ENCODE measurements around the gene GAS5. TPM values are rescaled to one million over a fixed set of nuclear protein-coding genes. Genes with fewer than 3 reads are reported as not detected.

The GAS5 gene
- total RNA-seq, 1 experiment from 2014 or later, result 838 TPM

DNA sequence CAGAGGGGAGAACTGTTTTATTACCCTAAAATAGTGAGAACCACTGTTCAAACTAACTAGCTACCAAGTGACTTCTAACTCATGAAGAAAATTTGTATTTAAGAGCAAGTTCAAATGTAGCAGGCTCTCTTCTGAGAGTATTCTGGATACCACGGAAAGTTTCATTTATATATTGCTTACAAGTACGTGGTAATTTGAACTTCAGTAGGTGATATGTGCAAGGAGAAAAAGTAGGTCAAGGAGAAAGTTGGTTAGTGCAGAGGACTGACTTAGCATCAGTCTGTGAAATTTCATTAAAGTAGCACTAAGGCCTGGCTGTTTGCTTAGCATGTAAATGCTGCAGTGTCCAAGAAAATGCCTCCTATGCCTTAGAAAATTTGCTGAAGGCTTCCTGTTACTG lies 32.6 kb upstream of the GAS5 start:
- Histone ChIP-seq H3K79me2 (ENCODE audit: low read length) (no peaks in the 10 kb centered on the region), H3K4me1 (ENCODE audit: low read length) (peaks cover 19% of the 10 kb centered on the region), H3K9me3 (ENCODE audit: low read length) (no peaks in the 10 kb centered on the region), H3K4me3 (ENCODE audit: low read length) (no peak overlapping the region), H3K4me2 (ENCODE audit: low read depth, low read length, poor library complexity, severe bottlenecking) (no peak overlapping the region), H3K9me2 (replicated peaks; ENCODE audit: insufficient read depth, low read length) (no peaks in the 10 kb centered on the region), H3K9ac (ENCODE audit: low read length) (no peak overlapping the region), H3K27ac (ENCODE audit: low read length) (no peak overlapping the region), H3K27me3 (ENCODE audit: low read length) (no peaks in the 10 kb centered on the region), H4K20me1 (ENCODE audit: insufficient read depth, low read depth, low read length) (no peaks in the 10 kb centered on the region; the same call in 1 of the 2 replicates), H2AFZ (ENCODE audit: low read length) (no peak overlapping the region), H3K36me3 (ENCODE audit: insufficient read depth, low read length) (no peaks in the 10 kb centered on the region)
- DNase-seq, result no peak

DNA sequence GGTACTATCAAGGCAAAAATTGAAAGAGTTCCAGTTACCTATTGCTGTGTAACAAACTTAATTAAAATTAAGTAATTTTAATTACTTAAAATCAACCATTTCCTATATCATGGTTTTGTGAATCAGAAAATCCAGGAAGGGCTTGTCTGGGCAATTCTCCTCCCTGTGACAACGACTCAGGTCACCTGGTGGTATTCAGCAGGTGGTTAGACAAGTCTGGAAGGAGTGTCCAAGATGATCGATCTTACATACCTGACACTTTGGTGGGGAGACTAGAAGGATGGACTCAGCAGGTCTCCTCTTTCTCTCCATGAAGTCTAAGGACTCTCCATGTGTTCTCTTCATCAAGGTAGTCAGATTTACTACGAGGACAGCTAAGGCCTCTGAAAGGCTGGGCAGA lies 26.4 kb upstream of the GAS5 start:
- H3K4me3 ChIP-seq (ENCODE audit: low read length), result no peak overlapping the region
- H3K9me3 ChIP-seq (ENCODE audit: low read length), result no peaks in the 10 kb centered on the region
- H3K9me2 ChIP-seq (replicated peaks; ENCODE audit: insufficient read depth, low read length), result no peaks in the 10 kb centered on the region
- no peak overlapping the region for H3K4me2 ChIP-seq (ENCODE audit: low read depth, low read length, poor library complexity, severe bottlenecking)
- H3K36me3 ChIP-seq (ENCODE audit: insufficient read depth, low read length), result peaks cover 3% of the 10 kb centered on the region; the same call in 1 of the 2 replicates
- no peak overlapping the region for H3K27ac ChIP-seq (ENCODE audit: low read length)
- H3K4me1 ChIP-seq (ENCODE audit: low read length), result peaks cover 12% of the 10 kb centered on the region
- DNase-seq, result no peak
- H3K27me3 ChIP-seq (ENCODE audit: low read length), result no peaks in the 10 kb centered on the region
- H3K9ac ChIP-seq (ENCODE audit: low read length), result no peak overlapping the region
- no peaks in the 10 kb centered on the region for H4K20me1 ChIP-seq (ENCODE audit: insufficient read depth, low read depth, low read length)
- no peak overlapping the region for H2AFZ ChIP-seq (ENCODE audit: low read length)
- no peaks in the 10 kb centered on the region for H3K79me2 ChIP-seq (ENCODE audit: low read length)

- no peak overlapping the region for H2AFZ ChIP-seq (ENCODE audit: low read length)
- no peaks in the 10 kb centered on the region for H3K9me3 ChIP-seq (ENCODE audit: low read length)
- no peak overlapping the region for H3K9ac ChIP-seq (ENCODE audit: low read length)
- H3K79me2 ChIP-seq (ENCODE audit: low read length), result no peaks in the 10 kb centered on the region
- no peaks in the 10 kb centered on the region for H3K9me2 ChIP-seq (replicated peaks; ENCODE audit: insufficient read depth, low read length)
- no peaks in the 10 kb centered on the region; the same call in 1 of the 2 replicates for H4K20me1 ChIP-seq (ENCODE audit: insufficient read depth, low read depth, low read length)
- peaks cover 12% of the 10 kb centered on the region for H3K4me1 ChIP-seq (ENCODE audit: low read length)
- DNase-seq, result no peak
- peaks cover 3% of the 10 kb centered on the region; the same call in 1 of the 2 replicates for H3K36me3 ChIP-seq (ENCODE audit: insufficient read depth, low read length)
- no peaks in the 10 kb centered on the region for H3K27me3 ChIP-seq (ENCODE audit: low read length)
- H3K27ac ChIP-seq (ENCODE audit: low read length), result no peak overlapping the region
- no peak overlapping the region for H3K4me2 ChIP-seq (ENCODE audit: low read depth, low read length, poor library complexity, severe bottlenecking)
- H3K4me3 ChIP-seq (ENCODE audit: low read length), result no peak overlapping the region
Measured at GRCh38 chr1:173893611-173894010, 25.8 kb upstream of the GAS5 start.

- Histone ChIP-seq H4K20me1 (ENCODE audit: insufficient read depth, low read depth, low read length) (no peaks in the 10 kb centered on the region; the same call in 1 of the 2 replicates), H3K9me2 (replicated peaks; ENCODE audit: insufficient read depth, low read length) (no peaks in the 10 kb centered on the region), H3K27me3 (ENCODE audit: low read length) (no peaks in the 10 kb centered on the region), H3K4me2 (ENCODE audit: low read depth, low read length, poor library complexity, severe bottlenecking) (no peak overlapping the region), H3K36me3 (ENCODE audit: insufficient read depth, low read length) (peaks cover 12% of the 10 kb centered on the region; the same call in 1 of the 2 replicates), H3K4me1 (ENCODE audit: low read length) (no peaks in the 10 kb centered on the region), H3K79me2 (ENCODE audit: low read length) (peaks cover under 1% of the 10 kb centered on the region; the same call in 1 of the 2 replicates), H3K27ac (ENCODE audit: low read length) (no peak overlapping the region), H2AFZ (ENCODE audit: low read length) (no peak overlapping the region), H3K9me3 (ENCODE audit: low read length) (no peaks in the 10 kb centered on the region), H3K4me3 (ENCODE audit: low read length) (no peak overlapping the region), H3K9ac (ENCODE audit: low read length) (no peak overlapping the region)
- no peak for DNase-seq
Measured at GRCh38 chr1:173889885-173890284, 22.1 kb upstream of the GAS5 start.

- Histone ChIP-seq H3K4me1 (ENCODE audit: low read length) (no peaks in the 10 kb centered on the region), H3K9me3 (ENCODE audit: low read length) (no peaks in the 10 kb centered on the region), H3K79me2 (ENCODE audit: low read length) (peaks cover 3% of the 10 kb centered on the region; the same call in 1 of the 2 replicates), H3K27ac (ENCODE audit: low read length) (no peak overlapping the region), H3K36me3 (ENCODE audit: insufficient read depth, low read length) (peaks cover 12% of the 10 kb centered on the region; the same call in 1 of the 2 replicates), H3K9me2 (replicated peaks; ENCODE audit: insufficient read depth, low read length) (no peaks in the 10 kb centered on the region), H3K4me2 (ENCODE audit: low read depth, low read length, poor library complexity, severe bottlenecking) (no peak overlapping the region), H3K4me3 (ENCODE audit: low read length) (no peak overlapping the region), H2AFZ (ENCODE audit: low read length) (no peak overlapping the region), H3K9ac (ENCODE audit: low read length) (no peak overlapping the region), H4K20me1 (ENCODE audit: insufficient read depth, low read depth, low read length) (no peaks in the 10 kb centered on the region; the same call in 1 of the 2 replicates), H3K27me3 (ENCODE audit: low read length) (no peaks in the 10 kb centered on the region)
- DNase-seq, result no peak
Measured at GRCh38 chr1:173888749-173889148, 21.0 kb upstream of the GAS5 start.

- H3K4me2 ChIP-seq (ENCODE audit: low read depth, low read length, poor library complexity, severe bottlenecking), result no peak overlapping the region
- H3K36me3 ChIP-seq (ENCODE audit: insufficient read depth, low read length), result peaks cover 9% of the 10 kb centered on the region; the same call in 1 of the 2 replicates
- no peaks in the 10 kb centered on the region for H3K9me2 ChIP-seq (replicated peaks; ENCODE audit: insufficient read depth, low read length)
- H3K27ac ChIP-seq (ENCODE audit: low read length), result no peak overlapping the region
- H3K27me3 ChIP-seq (ENCODE audit: low read length), result no peaks in the 10 kb centered on the region
- no peak for DNase-seq
- H3K4me1 ChIP-seq (ENCODE audit: low read length), result no peaks in the 10 kb centered on the region
- no peak overlapping the region for H3K4me3 ChIP-seq (ENCODE audit: low read length)
- H2AFZ ChIP-seq (ENCODE audit: low read length), result no peak overlapping the region
- peaks cover 3% of the 10 kb centered on the region; the same call in 1 of the 2 replicates for H3K79me2 ChIP-seq (ENCODE audit: low read length)
- H3K9ac ChIP-seq (ENCODE audit: low read length), result no peak overlapping the region
- H4K20me1 ChIP-seq (ENCODE audit: insufficient read depth, low read depth, low read length), result no peaks in the 10 kb centered on the region; the same call in 1 of the 2 replicates
- H3K9me3 ChIP-seq (ENCODE audit: low read length), result no peaks in the 10 kb centered on the region
Measured at GRCh38 chr1:173887627-173888026, 19.8 kb upstream of the GAS5 start.

DNA sequence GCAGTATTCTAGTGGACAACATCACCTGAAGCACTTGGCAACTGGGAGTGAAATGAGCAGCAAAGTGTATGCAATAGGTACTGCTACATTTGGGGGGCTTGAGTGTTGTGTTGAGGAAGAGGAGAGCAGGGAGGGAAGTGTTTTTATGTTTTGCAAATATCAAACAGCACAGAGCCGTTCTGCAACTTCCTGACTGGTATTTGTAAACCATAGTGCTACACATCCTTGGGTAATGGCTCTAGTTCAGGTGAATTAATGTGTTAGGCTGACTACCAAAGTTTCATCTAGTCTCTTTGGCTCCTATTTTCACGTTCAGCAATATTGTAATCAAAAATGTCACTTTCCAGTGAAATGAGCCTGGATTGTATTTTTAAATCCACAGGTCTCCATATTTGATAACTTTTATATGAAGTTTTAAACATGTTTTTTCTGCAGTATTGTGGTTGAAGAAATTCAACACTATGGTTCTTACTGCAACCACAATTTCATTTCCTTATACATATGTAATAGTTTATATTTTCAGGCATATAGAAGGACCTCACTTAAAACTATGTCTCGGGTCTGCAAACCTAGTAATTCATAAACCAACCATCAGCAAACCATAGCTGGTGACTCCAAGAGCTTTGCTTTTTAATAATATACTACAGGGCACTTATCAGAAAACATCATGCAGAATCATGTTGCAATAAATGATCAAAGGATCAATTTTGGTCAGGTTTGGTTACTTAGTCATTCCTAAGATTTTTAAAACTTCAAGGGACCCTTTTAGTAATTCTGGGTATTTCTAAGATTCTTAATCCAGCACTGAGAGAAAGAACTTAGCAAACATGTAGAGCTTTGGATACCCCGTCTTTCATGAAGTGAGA lies 19.2 kb upstream of the GAS5 start:
- Histone ChIP-seq H2AFZ (ENCODE audit: low read length) (no peak overlapping the region), H3K4me3 (ENCODE audit: low read length) (no peak overlapping the region), H3K79me2 (ENCODE audit: low read length) (peaks cover 3% of the 10 kb centered on the region; the same call in 1 of the 2 replicates), H3K9me3 (ENCODE audit: low read length) (no peaks in the 10 kb centered on the region), H3K27me3 (ENCODE audit: low read length) (no peaks in the 10 kb centered on the region), H3K4me2 (ENCODE audit: low read depth, low read length, poor library complexity, severe bottlenecking) (no peak overlapping the region), H4K20me1 (ENCODE audit: insufficient read depth, low read depth, low read length) (no peaks in the 10 kb centered on the region; the same call in 1 of the 2 replicates), H3K9ac (ENCODE audit: low read length) (no peak overlapping the region), H3K36me3 (ENCODE audit: insufficient read depth, low read length) (peaks cover 9% of the 10 kb centered on the region; the same call in 1 of the 2 replicates), H3K9me2 (replicated peaks; ENCODE audit: insufficient read depth, low read length) (no peaks in the 10 kb centered on the region), H3K4me1 (ENCODE audit: low read length) (no peaks in the 10 kb centered on the region), H3K27ac (ENCODE audit: low read length) (no peak overlapping the region)
- DNase-seq, result no peak

DNA sequence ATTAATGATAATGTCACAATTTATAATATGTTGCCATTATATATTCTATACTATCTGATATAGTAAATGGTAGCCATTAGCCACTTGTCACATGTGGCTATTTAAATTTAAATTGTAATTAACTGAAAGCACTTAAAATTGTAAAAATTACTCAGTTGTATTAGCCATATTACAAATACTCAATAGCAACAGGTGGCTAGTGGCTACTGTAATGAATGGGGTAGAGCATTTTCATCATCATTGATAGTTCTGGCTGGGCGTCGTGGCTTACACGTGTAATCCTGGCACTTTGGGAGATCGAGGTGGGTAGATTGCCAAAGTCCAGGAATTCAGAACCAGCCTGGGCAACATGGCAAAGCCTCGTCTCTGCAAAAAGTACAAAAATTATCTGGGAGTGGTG lies 16.9 kb upstream of the GAS5 start:
- H3K9me3 ChIP-seq (ENCODE audit: low read length), result no peaks in the 10 kb centered on the region
- H3K79me2 ChIP-seq (ENCODE audit: low read length), result peaks cover 3% of the 10 kb centered on the region; the same call in 1 of the 2 replicates
- no peak overlapping the region for H3K9ac ChIP-seq (ENCODE audit: low read length)
- no peaks in the 10 kb centered on the region for H3K27me3 ChIP-seq (ENCODE audit: low read length)
- no peak overlapping the region for H3K4me2 ChIP-seq (ENCODE audit: low read depth, low read length, poor library complexity, severe bottlenecking)
- DNase-seq, result no peak
- H3K27ac ChIP-seq (ENCODE audit: low read length), result no peak overlapping the region
- no peaks in the 10 kb centered on the region for H3K9me2 ChIP-seq (replicated peaks; ENCODE audit: insufficient read depth, low read length)
- H2AFZ ChIP-seq (ENCODE audit: low read length), result no peak overlapping the region
- no peaks in the 10 kb centered on the region; the same call in 1 of the 2 replicates for H4K20me1 ChIP-seq (ENCODE audit: insufficient read depth, low read depth, low read length)
- no peak overlapping the region for H3K4me3 ChIP-seq (ENCODE audit: low read length)
- no peaks in the 10 kb centered on the region for H3K4me1 ChIP-seq (ENCODE audit: low read length)
- H3K36me3 ChIP-seq (ENCODE audit: insufficient read depth, low read length), result peaks cover 9% of the 10 kb centered on the region; the same call in 1 of the 2 replicates
